Activated naive CD8-positive, alpha-beta T cell (primary cell): Measurements from ENCODE around the gene VPS13D.

Source experiments
- H3K27ac Mint-ChIP-seq: one replicate; pipeline ENCODE4 v1.8.0; 2021; ENCODE audit warnings: mixed read lengths
- H3K27me3 Mint-ChIP-seq: one replicate; pipeline ENCODE4 v1.8.0; 2021; ENCODE audit warnings: mixed read lengths
- H3K36me3 Mint-ChIP-seq: one replicate; pipeline ENCODE4 v1.8.0; 2021; ENCODE audit warnings: mixed read lengths
- H3K4me1 Mint-ChIP-seq: one replicate; pipeline ENCODE4 v1.8.0; 2021; ENCODE audit warnings: low read depth, mixed read lengths
- H3K4me3 Mint-ChIP-seq: one replicate; pipeline ENCODE4 v1.8.0; 2021; ENCODE audit warnings: mild to moderate bottlenecking, mixed read lengths
- H3K9me3 Mint-ChIP-seq: one replicate; pipeline ENCODE4 v1.8.0; 2021; ENCODE audit warnings: low read depth, mixed read lengths

VPS13D gene

GRCh38 chr1:12426030-12426429 is 196.2 kb downstream of the VPS13D start:
- H3K4me3 Mint-ChIP-seq = no peak overlapping the region
- H3K27ac Mint-ChIP-seq = no peak overlapping the region
- H3K4me1 Mint-ChIP-seq = peaks cover 42% of the 10 kb centered on the region
- H3K36me3 Mint-ChIP-seq = peaks cover 16% of the 10 kb centered on the region
- no peaks in the 10 kb centered on the region for H3K9me3 Mint-ChIP-seq
- no peaks in the 10 kb centered on the region for H3K27me3 Mint-ChIP-seq

DNA sequence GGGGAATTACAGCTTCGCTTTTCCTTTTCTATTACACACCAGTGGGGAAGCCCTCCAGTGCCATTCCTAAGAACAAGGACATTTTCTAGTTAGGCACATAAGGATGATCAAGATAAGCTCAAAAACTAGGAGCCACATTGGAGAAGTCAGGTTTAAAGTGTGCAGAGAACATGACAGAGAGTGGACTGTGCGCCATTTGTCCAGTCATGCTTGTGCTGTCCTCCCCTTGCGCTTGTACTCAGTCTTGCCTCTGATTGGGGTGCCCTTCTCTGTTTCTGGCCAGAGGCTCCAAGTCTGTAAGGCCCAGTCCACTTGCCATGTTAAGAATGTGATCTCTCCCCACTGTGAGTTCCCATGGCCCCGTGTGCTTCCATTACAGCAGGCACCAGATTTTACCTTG is 198.5 kb downstream of the VPS13D start:
- no peaks in the 10 kb centered on the region for H3K9me3 Mint-ChIP-seq
- H3K4me1 Mint-ChIP-seq = peaks cover 49% of the 10 kb centered on the region
- peak overlapping the region; percentile 1 for H3K27ac Mint-ChIP-seq
- no peaks in the 10 kb centered on the region for H3K27me3 Mint-ChIP-seq
- H3K36me3 Mint-ChIP-seq = peaks cover 13% of the 10 kb centered on the region
- no peak overlapping the region for H3K4me3 Mint-ChIP-seq

GRCh38 chr1:12430525-12430924 is 200.7 kb downstream of the VPS13D start:
- H3K4me1 Mint-ChIP-seq = peaks cover 54% of the 10 kb centered on the region
- no peak overlapping the region for H3K4me3 Mint-ChIP-seq
- H3K36me3 Mint-ChIP-seq = peaks cover 10% of the 10 kb centered on the region
- no peaks in the 10 kb centered on the region for H3K9me3 Mint-ChIP-seq
- H3K27ac Mint-ChIP-seq = peak overlapping the region; percentile 79
- H3K27me3 Mint-ChIP-seq = no peaks in the 10 kb centered on the region

DNA sequence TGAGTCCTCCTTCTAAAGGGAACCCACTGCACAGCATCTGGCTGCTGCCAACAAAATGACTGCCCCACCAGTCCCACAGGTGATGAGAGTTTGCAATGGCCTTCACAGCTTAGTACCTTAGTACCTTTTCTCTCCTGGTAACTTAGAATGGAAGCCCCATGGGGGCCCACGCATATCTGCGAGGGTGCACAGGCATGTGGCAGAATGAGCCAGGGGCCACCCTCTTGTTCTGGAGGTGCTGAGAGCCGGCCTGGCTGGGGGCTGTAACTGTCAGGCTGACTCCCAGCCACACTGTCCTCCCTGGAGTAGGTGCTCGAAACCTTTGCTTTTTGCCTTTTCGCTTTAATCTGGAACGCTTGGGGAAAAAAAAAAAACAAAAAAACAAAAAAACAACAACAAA is 203.1 kb downstream of the VPS13D start:
- H3K27ac Mint-ChIP-seq = peak overlapping the region; percentile 98
- H3K27me3 Mint-ChIP-seq = no peaks in the 10 kb centered on the region
- H3K36me3 Mint-ChIP-seq = peaks cover 4% of the 10 kb centered on the region
- peaks cover 73% of the 10 kb centered on the region for H3K4me1 Mint-ChIP-seq
- H3K4me3 Mint-ChIP-seq = no peak overlapping the region
- no peaks in the 10 kb centered on the region for H3K9me3 Mint-ChIP-seq

GRCh38 chr1:12433323-12434053 is 203.7 kb downstream of the VPS13D start:
- Mint-ChIP-seq H3K4me1 (peaks cover 79% of the 10 kb centered on the region), H3K27ac (peak overlapping the region; percentile 98), H3K27me3 (no peaks in the 10 kb centered on the region), H3K36me3 (peaks cover 4% of the 10 kb centered on the region), H3K4me3 (peak overlapping the region; percentile 74), H3K9me3 (no peaks in the 10 kb centered on the region)

- Mint-ChIP-seq H3K4me1 (peaks cover 86% of the 10 kb centered on the region), H3K9me3 (no peaks in the 10 kb centered on the region), H3K36me3 (no peaks in the 10 kb centered on the region), H3K27ac (peak overlapping the region; percentile 98), H3K27me3 (no peaks in the 10 kb centered on the region), H3K4me3 (peak overlapping the region; percentile 74)
These were observed 204.3 kb downstream of the VPS13D start for GRCh38 chr1:12434174-12434573.

GRCh38 chr1:12434686-12435085 is 204.9 kb downstream of the VPS13D start:
- Mint-ChIP-seq H3K9me3 (no peaks in the 10 kb centered on the region), H3K4me1 (peaks cover 91% of the 10 kb centered on the region), H3K27me3 (no peaks in the 10 kb centered on the region), H3K36me3 (peaks cover 3% of the 10 kb centered on the region), H3K4me3 (peak overlapping the region; percentile 74), H3K27ac (peak overlapping the region; percentile 98)

- Mint-ChIP-seq H3K27ac (peak overlapping the region; percentile 98), H3K36me3 (peaks cover 7% of the 10 kb centered on the region), H3K4me3 (peak overlapping the region; percentile 74)
These were observed 206.0 kb downstream of the VPS13D start for GRCh38 chr1:12435639-12436344.

GRCh38 chr1:12436345-12436658 is 206.5 kb downstream of the VPS13D start:
- no peaks in the 10 kb centered on the region for H3K9me3 Mint-ChIP-seq
- peak overlapping the region; percentile 98 for H3K27ac Mint-ChIP-seq
- H3K4me1 Mint-ChIP-seq = peaks cover 92% of the 10 kb centered on the region
- peaks cover 7% of the 10 kb centered on the region for H3K36me3 Mint-ChIP-seq
- no peaks in the 10 kb centered on the region for H3K27me3 Mint-ChIP-seq
- peak overlapping the region; percentile 74 for H3K4me3 Mint-ChIP-seq

More at GRCh38 chr1:12435639-12436344, 206.0 kb downstream of the VPS13D start:
- H3K27me3 Mint-ChIP-seq = no peaks in the 10 kb centered on the region
- H3K9me3 Mint-ChIP-seq = no peaks in the 10 kb centered on the region
- peaks cover 92% of the 10 kb centered on the region for H3K4me1 Mint-ChIP-seq

DNA sequence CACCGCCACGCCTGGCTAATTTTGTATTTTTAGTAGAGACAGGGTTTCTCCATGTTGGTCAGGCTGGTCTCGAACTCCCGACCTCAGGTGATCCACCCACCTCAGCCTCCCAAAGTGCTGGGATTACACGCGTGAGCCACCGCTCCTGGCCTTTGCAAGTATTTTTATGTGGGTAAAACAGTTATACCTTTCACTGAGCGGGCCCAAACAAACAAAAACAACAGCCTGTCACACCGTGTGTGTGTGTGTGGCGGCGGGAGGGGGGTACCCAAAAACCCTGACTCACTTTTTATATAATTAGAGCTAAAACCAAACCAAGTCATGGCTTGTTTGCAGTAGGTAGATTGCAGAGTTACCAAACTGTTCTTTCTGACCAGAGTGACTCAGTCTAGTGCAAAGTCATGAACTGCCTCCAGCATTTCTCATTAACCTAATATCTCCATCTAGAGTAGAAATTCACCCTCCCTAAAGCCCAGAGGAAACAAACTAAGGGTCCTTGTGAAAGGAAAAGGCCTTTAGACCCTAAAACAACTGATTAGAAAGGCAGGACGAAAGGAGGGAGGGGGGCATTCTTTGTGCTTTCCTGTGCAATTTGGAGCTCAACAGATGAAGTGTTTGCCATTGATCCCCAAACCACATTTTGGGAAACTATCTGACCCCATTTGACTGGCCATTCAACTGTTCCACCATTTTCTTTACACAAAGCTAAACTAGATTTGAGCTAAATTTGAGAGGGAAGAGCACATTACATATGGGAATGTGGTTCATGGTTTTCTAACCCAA is 207.2 kb downstream of the VPS13D start:
- Mint-ChIP-seq H3K27me3 (no peaks in the 10 kb centered on the region), H3K4me1 (peaks cover 93% of the 10 kb centered on the region), H3K9me3 (no peaks in the 10 kb centered on the region), H3K27ac (peak overlapping the region; percentile 98), H3K4me3 (peak overlapping the region; percentile 74), H3K36me3 (peaks cover 9% of the 10 kb centered on the region)

DNA sequence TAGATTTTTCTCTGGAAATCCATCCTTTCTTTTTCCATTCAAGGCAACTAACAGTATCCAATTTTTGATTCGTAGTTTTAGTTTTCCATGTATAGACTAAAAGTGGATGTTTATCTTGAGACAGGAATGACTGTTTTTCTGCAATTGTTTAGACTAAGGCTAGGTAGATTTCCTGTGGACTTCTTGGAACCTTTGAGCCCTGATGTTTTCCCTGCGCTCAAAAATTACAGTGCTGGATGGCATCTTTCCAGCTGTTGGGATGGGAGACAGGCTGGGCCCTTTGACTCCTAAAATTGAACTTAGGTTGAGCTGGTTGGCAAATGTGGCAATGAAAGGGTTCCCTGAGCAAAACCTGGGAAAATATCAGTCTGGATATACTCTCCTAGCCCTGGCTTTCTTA is 207.8 kb downstream of the VPS13D start:
- no peaks in the 10 kb centered on the region for H3K27me3 Mint-ChIP-seq

GRCh38 chr1:12438349-12438924 is 208.6 kb downstream of the VPS13D start:
- Mint-ChIP-seq H3K9me3 (no peaks in the 10 kb centered on the region), H3K27me3 (no peaks in the 10 kb centered on the region), H3K4me1 (peaks cover 94% of the 10 kb centered on the region), H3K27ac (peak overlapping the region; percentile 96), H3K4me3 (peak overlapping the region; percentile 68), H3K36me3 (peaks cover 14% of the 10 kb centered on the region)

More for the DNA sequence above, 207.8 kb downstream of the VPS13D start:
- H3K4me3 Mint-ChIP-seq = peak overlapping the region; percentile 74
- peaks cover 9% of the 10 kb centered on the region for H3K36me3 Mint-ChIP-seq
- H3K4me1 Mint-ChIP-seq = peaks cover 95% of the 10 kb centered on the region
- no peaks in the 10 kb centered on the region for H3K9me3 Mint-ChIP-seq
- H3K27ac Mint-ChIP-seq = peak overlapping the region; percentile 98

GRCh38 chr1:12439073-12439472 is 209.2 kb downstream of the VPS13D start:
- H3K27me3 Mint-ChIP-seq = no peaks in the 10 kb centered on the region
- no peaks in the 10 kb centered on the region for H3K9me3 Mint-ChIP-seq
- peaks cover 16% of the 10 kb centered on the region for H3K36me3 Mint-ChIP-seq
- peaks cover 91% of the 10 kb centered on the region for H3K4me1 Mint-ChIP-seq
- peak overlapping the region; percentile 68 for H3K4me3 Mint-ChIP-seq
- peak overlapping the region; percentile 96 for H3K27ac Mint-ChIP-seq

DNA sequence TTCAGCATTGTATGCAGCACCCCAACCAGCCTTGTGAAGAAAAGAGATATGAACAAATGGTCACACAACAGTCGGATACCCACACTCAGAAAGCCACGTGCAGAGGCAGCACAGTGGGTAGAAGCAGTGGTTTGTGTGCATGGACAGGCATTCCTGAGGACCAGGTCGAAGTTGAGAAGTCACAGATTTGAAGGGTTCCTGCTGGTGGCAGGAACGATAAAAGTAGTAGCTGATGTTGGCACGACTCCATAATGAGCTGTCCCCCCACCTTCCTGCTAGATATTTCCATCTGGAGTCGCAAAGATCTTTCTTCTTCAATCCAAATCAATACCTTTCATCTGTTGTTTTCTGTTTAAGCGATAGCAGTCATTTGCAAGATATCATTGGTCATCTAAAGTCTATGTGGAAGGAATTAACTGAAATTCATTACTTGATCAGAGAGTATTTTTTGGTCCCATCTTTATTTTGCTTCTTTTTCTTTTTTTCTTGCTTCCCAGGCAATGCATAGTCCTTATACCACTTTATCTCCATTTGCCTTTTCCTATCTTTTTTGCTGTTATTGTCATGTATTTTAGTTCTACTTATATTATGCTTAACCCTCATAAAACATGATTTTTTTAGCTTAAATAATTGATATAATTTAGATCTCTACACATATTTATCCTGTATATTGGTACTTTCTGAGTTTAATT is 211.7 kb downstream of the VPS13D start:
- Mint-ChIP-seq H3K27me3 (no peaks in the 10 kb centered on the region), H3K27ac (peak overlapping the region; percentile 83), H3K36me3 (peaks cover 22% of the 10 kb centered on the region), H3K4me3 (no peak overlapping the region), H3K9me3 (peaks cover 3% of the 10 kb centered on the region), H3K4me1 (peaks cover 85% of the 10 kb centered on the region)
